Airway epithelial cell (primary cell): ENCODE data around the gene JADE1. TPM values are rescaled to one million over a fixed set of nuclear protein-coding genes. Genes with fewer than 3 reads are reported as not detected.

Source experiments
- total RNA-seq: library from RNA; depleted of rRNA; stranded (reverse); fragments of >200 nt; gene quantifications from 2 replicates; pipeline ENCODE4 v1.2.3, GENCODE V29; 2015

The JADE1 gene
- 3.2 and 5.1 TPM in 2 replicates for total RNA-seq

GRCh38 chr4:128809477-128810330 lies at the start of gene JADE1:
TSS of gene JADE1 (plus strand) at chr4:128809700. CDS start at chr4:128831759, 22,059 bp downstream.

